Osteoblast (primary cell): ENCODE measurements around the gene SMIM36. TPM values are rescaled to one million over a fixed set of nuclear protein-coding genes. Genes with fewer than 3 reads are reported as not detected.
A peak's percentile ranks its signal among the peaks of the same experiment; 100 is the strongest.
"Not testable (repeated sequence)": the region's sequence is repeated elsewhere in the genome, so short reads cannot be mapped to it uniquely, and the experiment has no call there.

Experiments used
- DNase-seq: peaks from one replicate; pipeline ENCODE4 v3.0.0; 2011; ENCODE audit warnings: low spot score, mixed read lengths; ENCODE audit not compliant: insufficient read length; ENCODE audit errors: missing footprints
- H2AFZ ChIP-seq: 2 replicates; pipeline ENCODE4 v1.6.0; 2011; ENCODE audit warnings: mild to moderate bottlenecking, low read length
- H3K27ac ChIP-seq: 2 replicates; pipeline ENCODE4 v1.5.1; 2011; ENCODE audit warnings: mild to moderate bottlenecking, low read depth, low read length, moderate library complexity
- H3K27me3 ChIP-seq: 2 replicates; pipeline ENCODE4 v1.6.0; 2012; ENCODE audit warnings: mild to moderate bottlenecking, control low read depth, inconsistent platforms, low read length, moderate library complexity; ENCODE audit not compliant: insufficient read depth
- H3K36me3 ChIP-seq: 2 replicates; pipeline ENCODE4 v1.5.1; 2011; ENCODE audit warnings: mild to moderate bottlenecking, low read length, control low read depth, moderate library complexity; ENCODE audit not compliant: insufficient read depth
- H3K4me1 ChIP-seq: 2 replicates; pipeline ENCODE4 v1.5.1; 2011; ENCODE audit warnings: mild to moderate bottlenecking, low read length, control low read depth, moderate library complexity; ENCODE audit not compliant: insufficient read depth
- H3K4me2 ChIP-seq: 2 replicates; pipeline ENCODE4 v1.6.0; 2011; ENCODE audit warnings: mild to moderate bottlenecking, low read length; ENCODE audit not compliant: insufficient read depth
- H3K4me3 ChIP-seq: fragments of 200-600 bp; sonication (generic); 3 replicates; pipeline ENCODE4 v1.5.1; 2012; ENCODE audit warnings: mild to moderate bottlenecking, low read length, inconsistent platforms; ENCODE audit not compliant: insufficient read depth
- H3K79me2 ChIP-seq: 2 replicates; pipeline ENCODE4 v1.6.0; 2012; ENCODE audit warnings: mild to moderate bottlenecking, low read length, control low read depth, inconsistent platforms; ENCODE audit not compliant: insufficient read depth
- H3K9me3 ChIP-seq: 2 replicates; pipeline ENCODE4 v1.5.1; 2011; ENCODE audit warnings: low read depth, low read length, control low read depth
- H4K20me1 ChIP-seq: 2 replicates; pipeline ENCODE4 v1.6.0; 2012; ENCODE audit warnings: mild to moderate bottlenecking, low read length, control low read depth; ENCODE audit not compliant: insufficient read depth
- small RNA-seq: library from RNA; depleted of rRNA; stranded (forward); fragments of <200 nt; gene quantifications from one replicate; pipeline ENCODE3, GENCODE V24; 2012
- total RNA-seq: library from RNA; depleted of rRNA; stranded (reverse); fragments of >200 nt; gene quantifications from 2 replicates; pipeline ENCODE4 v1.2.3, GENCODE V29; 2012
- TF ChIP-seq, protein P1 (sequence below): IDR thresholded peaks from 2 replicates; pipeline ENCODE4 v1.5.1; 2011; ENCODE audit warnings: mild to moderate bottlenecking, low read depth, low read length, moderate library complexity; ENCODE audit errors: extremely low read depth

The SMIM36 gene
- total RNA-seq, 1 donor: not detected

DNA sequence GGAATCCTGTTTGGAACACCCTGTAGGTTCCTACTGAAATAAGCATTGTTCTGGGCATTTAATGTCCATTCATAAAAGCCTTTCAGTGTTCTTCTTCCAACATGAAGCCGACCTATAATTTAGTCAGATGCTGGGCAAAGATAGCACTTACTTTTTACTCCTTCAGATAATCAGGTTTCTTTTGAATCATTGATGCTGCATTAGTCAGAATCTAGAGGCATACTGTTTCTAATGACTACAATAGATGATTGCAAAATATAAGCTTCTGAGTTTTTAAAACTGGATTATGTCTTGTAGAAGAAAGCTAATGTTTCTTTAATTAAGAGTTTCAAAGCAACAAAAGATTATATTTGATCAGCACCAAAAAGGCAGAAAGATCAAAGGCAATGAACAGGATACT lies 105.7 kb downstream of the SMIM36 start:
- H3K9me3 ChIP-seq: no peaks in the 10 kb centered on the region
- DNase-seq: no peak
- peaks cover 26% of the 10 kb centered on the region for H3K36me3 ChIP-seq
- TF ChIP-seq, protein P1, sequence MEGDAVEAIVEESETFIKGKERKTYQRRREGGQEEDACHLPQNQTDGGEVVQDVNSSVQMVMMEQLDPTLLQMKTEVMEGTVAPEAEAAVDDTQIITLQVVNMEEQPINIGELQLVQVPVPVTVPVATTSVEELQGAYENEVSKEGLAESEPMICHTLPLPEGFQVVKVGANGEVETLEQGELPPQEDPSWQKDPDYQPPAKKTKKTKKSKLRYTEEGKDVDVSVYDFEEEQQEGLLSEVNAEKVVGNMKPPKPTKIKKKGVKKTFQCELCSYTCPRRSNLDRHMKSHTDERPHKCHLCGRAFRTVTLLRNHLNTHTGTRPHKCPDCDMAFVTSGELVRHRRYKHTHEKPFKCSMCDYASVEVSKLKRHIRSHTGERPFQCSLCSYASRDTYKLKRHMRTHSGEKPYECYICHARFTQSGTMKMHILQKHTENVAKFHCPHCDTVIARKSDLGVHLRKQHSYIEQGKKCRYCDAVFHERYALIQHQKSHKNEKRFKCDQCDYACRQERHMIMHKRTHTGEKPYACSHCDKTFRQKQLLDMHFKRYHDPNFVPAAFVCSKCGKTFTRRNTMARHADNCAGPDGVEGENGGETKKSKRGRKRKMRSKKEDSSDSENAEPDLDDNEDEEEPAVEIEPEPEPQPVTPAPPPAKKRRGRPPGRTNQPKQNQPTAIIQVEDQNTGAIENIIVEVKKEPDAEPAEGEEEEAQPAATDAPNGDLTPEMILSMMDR: no peak
- H3K27ac ChIP-seq: no peak overlapping the region
- no peak overlapping the region for H3K4me2 ChIP-seq
- H3K27me3 ChIP-seq: no peaks in the 10 kb centered on the region
- no peak overlapping the region for H2AFZ ChIP-seq
- no peaks in the 10 kb centered on the region for H3K79me2 ChIP-seq
- no peak overlapping the region for H3K4me3 ChIP-seq
- H3K4me1 ChIP-seq: no peaks in the 10 kb centered on the region
- H4K20me1 ChIP-seq: no peaks in the 10 kb centered on the region

DNA sequence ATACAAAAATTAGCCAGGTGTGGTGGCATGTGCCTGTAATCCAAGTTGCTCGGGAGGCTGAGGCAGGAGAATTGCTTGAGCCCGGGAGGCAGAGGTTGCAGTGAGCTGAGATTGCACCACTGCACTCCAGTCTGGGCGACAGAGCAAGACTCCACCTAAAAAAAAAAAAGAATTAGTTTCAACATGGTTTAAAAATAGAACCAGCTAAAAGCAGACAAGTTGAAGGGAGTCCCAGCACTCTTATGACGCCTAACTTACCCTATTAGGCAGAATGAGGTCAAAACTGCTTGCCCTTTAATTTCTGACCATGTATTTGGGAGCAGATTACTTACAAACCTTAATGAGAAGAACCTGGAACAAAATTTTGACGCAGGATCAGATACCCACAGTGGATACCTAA lies 107.1 kb downstream of the SMIM36 start:
- H3K27ac ChIP-seq, H3K27me3 ChIP-seq, H2AFZ ChIP-seq, H3K4me2 ChIP-seq, DNase-seq, H4K20me1 ChIP-seq, H3K4me1 ChIP-seq, H3K4me3 ChIP-seq, H3K9me3 ChIP-seq, H3K79me2 ChIP-seq: not testable (repeated sequence)
- peaks cover 23% of the 10 kb centered on the region for H3K36me3 ChIP-seq

DNA sequence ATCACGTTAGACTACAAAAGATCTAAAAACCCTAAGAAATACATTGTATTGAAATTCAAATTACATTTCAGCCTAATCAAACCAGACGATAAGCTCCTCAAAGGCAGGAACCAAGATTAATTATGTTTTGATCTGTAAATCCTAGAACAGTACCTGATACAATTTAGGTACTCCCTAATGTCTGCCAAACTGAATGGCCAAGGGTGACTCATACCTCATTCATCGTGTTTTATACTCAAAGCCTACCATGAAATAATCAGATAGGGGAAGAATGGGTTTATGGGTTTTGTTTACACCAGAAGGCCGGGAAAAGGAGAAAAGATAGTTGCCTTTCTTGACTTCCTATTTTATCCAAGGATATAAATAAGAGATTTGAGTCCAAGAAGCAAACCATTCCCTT lies 108.9 kb downstream of the SMIM36 start:
- no peak overlapping the region for H2AFZ ChIP-seq
- peak; percentile 9 for DNase-seq
- TF ChIP-seq, protein P1: no peak
- H3K4me3 ChIP-seq: no peak overlapping the region
- no peaks in the 10 kb centered on the region for H3K27me3 ChIP-seq
- H3K36me3 ChIP-seq: peaks cover 23% of the 10 kb centered on the region
- no peaks in the 10 kb centered on the region for H3K4me1 ChIP-seq
- no peaks in the 10 kb centered on the region for H4K20me1 ChIP-seq
- no peaks in the 10 kb centered on the region for H3K79me2 ChIP-seq
- H3K27ac ChIP-seq: no peak overlapping the region
- no peak overlapping the region for H3K4me2 ChIP-seq
- no peaks in the 10 kb centered on the region for H3K9me3 ChIP-seq

Small RNAs within 50 kb of the gene (small RNA-seq; reads per million reads assigned to genes)
- not detected for gene RNU6-1249P

Other genes starting within 250 kb of the SMIM36 start
- under 0.01 TPM in 2 replicates for gene HLF, start 246.5 kb downstream of the SMIM36 start, total RNA-seq
- 6.5 and 8.5 TPM in 2 replicates for gene MMD, start 89.6 kb downstream of the SMIM36 start, total RNA-seq
- 0.36 and 0.59 TPM in 2 replicates for gene TMEM100, start 211.4 kb upstream of the SMIM36 start, total RNA-seq
- 9.4 and 9.8 TPM in 2 replicates for gene PCTP, start 239.6 kb upstream of the SMIM36 start, total RNA-seq